Esophagus squamous epithelium (tissue), 4 donors: ENCODE results near the gene PRKACB.

Experiments
- POLR2A ChIP-seq, 4 donors: fragments of 450-650 bp; IDR thresholded peaks; one replicate each; pipeline ENCODE4 v1.6.1; 2017; ENCODE audit warnings: antibody characterized with exemption in 4 of 4, mild to moderate bottlenecking in 4 of 4, moderate library complexity in 3 of 4
- TF ChIP-seq, protein P1 (sequence below), 6 experiments: fragments of 450-650 bp in 4 of 6; fragments of 200-600 bp in 2 of 6; sonication (generic) in 2 of 6; IDR thresholded peaks; one replicate each; pipeline ENCODE4 v1.5.1; 2016 to 2019; ENCODE audit warnings: antibody characterized with exemption in 6 of 6, mild to moderate bottlenecking in 4 of 6, moderate library complexity in 4 of 6

- no peak for TF ChIP-seq POLR2A (IDR thresholded peaks at IDR 0.05)
- TF ChIP-seq, protein P1, sequence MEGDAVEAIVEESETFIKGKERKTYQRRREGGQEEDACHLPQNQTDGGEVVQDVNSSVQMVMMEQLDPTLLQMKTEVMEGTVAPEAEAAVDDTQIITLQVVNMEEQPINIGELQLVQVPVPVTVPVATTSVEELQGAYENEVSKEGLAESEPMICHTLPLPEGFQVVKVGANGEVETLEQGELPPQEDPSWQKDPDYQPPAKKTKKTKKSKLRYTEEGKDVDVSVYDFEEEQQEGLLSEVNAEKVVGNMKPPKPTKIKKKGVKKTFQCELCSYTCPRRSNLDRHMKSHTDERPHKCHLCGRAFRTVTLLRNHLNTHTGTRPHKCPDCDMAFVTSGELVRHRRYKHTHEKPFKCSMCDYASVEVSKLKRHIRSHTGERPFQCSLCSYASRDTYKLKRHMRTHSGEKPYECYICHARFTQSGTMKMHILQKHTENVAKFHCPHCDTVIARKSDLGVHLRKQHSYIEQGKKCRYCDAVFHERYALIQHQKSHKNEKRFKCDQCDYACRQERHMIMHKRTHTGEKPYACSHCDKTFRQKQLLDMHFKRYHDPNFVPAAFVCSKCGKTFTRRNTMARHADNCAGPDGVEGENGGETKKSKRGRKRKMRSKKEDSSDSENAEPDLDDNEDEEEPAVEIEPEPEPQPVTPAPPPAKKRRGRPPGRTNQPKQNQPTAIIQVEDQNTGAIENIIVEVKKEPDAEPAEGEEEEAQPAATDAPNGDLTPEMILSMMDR (IDR thresholded peaks at IDR 0.05), result no peak
These were observed 127.5 kb downstream of the PRKACB start for GRCh38 chr1:84271441-84272151.
